ENCODE results near the gene MOV10.

Gene MOV10

GRCh38 chr1:112626887-112627286 is 47.6 kb upstream of the MOV10 start:
- DNase-seq (ENCODE audit: low read depth in 1 of 2, low spot score in 1 of 2): no peak
- TF ChIP-seq CTCF (IDR thresholded peaks at IDR 0.05; ENCODE audit: insufficient read depth, low read length) (no peak), REST (IDR thresholded peaks at IDR 0.05; ENCODE audit: insufficient replicate concordance, low read depth) (no peak)
- no peak overlapping the region for H3K27ac ChIP-seq (replicated peaks)
- H3K27me3 ChIP-seq (ENCODE audit: insufficient read depth, poor library complexity, severe bottlenecking): no peaks in the 10 kb centered on the region
- H3K4me3 ChIP-seq (replicated peaks; ENCODE audit: insufficient read depth, low read length): no peak overlapping the region

GRCh38 chr1:112628516-112628915 is 45.9 kb upstream of the MOV10 start:
- DNase-seq (ENCODE audit: low read depth in 1 of 2, low spot score in 1 of 2): no peak
- no peaks in the 10 kb centered on the region for H3K27me3 ChIP-seq (ENCODE audit: insufficient read depth, poor library complexity, severe bottlenecking)
- no peak for TF ChIP-seq REST (IDR thresholded peaks at IDR 0.05; ENCODE audit: insufficient replicate concordance, low read depth)
- TF ChIP-seq CTCF (IDR thresholded peaks at IDR 0.05; ENCODE audit: insufficient read depth, low read length): no peak
- no peak for TF ChIP-seq POLR2AphosphoS5 (IDR thresholded peaks at IDR 0.05; ENCODE audit: low read depth)
- TF ChIP-seq SPI1 (IDR thresholded peaks at IDR 0.05; ENCODE audit: borderline replicate concordance, low read depth): no peak
- no peak overlapping the region for H3K27ac ChIP-seq (replicated peaks)
- H3K4me3 ChIP-seq (replicated peaks; ENCODE audit: insufficient read depth, low read length): no peak overlapping the region

- DNase-seq (ENCODE audit: low read depth in 1 of 2, low spot score in 1 of 2): no peak
- no peak overlapping the region for H3K4me3 ChIP-seq (replicated peaks; ENCODE audit: insufficient read depth, low read length)
- H3K27me3 ChIP-seq (ENCODE audit: insufficient read depth, poor library complexity, severe bottlenecking): no peaks in the 10 kb centered on the region
- TF ChIP-seq SPI1 (IDR thresholded peaks at IDR 0.05; ENCODE audit: borderline replicate concordance, low read depth): no peak
- no peak for TF ChIP-seq GABPA (IDR thresholded peaks at IDR 0.05; ENCODE audit: low read depth)
- TF ChIP-seq POLR2AphosphoS5 (IDR thresholded peaks at IDR 0.05; ENCODE audit: low read depth): no peak
- no peak for TF ChIP-seq CTCF (IDR thresholded peaks at IDR 0.05; ENCODE audit: insufficient read depth, low read length)
- no peak for TF ChIP-seq REST (IDR thresholded peaks at IDR 0.05; ENCODE audit: insufficient replicate concordance, low read depth)
- no peak overlapping the region for H3K27ac ChIP-seq (replicated peaks)
Observed at GRCh38 chr1:112629256-112629655, 45.2 kb upstream of the MOV10 start.

Measured in HL-60 (cell line).